ENCODE measurements around the gene FAM131B. TPM values are rescaled to one million over a fixed set of nuclear protein-coding genes. Genes with fewer than 3 reads are reported as not detected.

FAM131B gene
- total and polyA plus RNA-seq, 8 donors = 0.60 to 2.3 (median 1.6) TPM

DNA sequence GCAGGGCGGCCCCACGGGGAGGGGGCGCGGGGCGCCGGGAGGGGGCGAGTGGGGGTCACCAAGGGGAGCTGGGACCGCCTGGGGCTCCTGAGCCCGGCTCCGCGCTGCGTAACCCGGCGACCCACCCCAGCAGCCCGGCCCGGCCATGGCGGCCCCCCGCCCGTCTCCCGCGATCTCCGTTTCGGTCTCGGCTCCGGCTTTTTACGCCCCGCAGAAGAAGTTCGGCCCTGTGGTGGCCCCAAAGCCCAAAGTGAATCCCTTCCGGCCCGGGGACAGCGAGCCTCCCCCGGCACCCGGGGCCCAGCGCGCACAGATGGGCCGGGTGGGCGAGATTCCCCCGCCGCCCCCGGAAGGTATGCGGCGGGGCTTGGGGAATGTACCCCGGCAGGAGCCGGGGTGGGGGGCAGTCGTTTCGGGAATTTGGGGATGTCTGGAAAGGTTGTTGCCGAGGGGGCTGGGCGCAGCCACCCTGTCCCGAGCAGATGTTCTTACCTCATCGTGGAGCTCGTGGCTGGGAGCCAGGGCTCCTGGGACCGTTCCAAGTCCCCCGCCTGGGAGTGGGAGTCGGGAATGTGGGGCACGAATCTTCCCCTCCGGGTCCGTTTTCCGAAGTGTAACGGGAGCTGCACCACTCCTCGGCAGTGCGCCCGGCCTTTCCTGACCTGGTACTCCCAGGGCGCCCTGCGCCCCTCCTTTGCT, 19.1 kb upstream of the FAM131B start:
- peak; percentile 67 to 86 (median 80) for DNase-seq
- TF ChIP-seq, protein P1, sequence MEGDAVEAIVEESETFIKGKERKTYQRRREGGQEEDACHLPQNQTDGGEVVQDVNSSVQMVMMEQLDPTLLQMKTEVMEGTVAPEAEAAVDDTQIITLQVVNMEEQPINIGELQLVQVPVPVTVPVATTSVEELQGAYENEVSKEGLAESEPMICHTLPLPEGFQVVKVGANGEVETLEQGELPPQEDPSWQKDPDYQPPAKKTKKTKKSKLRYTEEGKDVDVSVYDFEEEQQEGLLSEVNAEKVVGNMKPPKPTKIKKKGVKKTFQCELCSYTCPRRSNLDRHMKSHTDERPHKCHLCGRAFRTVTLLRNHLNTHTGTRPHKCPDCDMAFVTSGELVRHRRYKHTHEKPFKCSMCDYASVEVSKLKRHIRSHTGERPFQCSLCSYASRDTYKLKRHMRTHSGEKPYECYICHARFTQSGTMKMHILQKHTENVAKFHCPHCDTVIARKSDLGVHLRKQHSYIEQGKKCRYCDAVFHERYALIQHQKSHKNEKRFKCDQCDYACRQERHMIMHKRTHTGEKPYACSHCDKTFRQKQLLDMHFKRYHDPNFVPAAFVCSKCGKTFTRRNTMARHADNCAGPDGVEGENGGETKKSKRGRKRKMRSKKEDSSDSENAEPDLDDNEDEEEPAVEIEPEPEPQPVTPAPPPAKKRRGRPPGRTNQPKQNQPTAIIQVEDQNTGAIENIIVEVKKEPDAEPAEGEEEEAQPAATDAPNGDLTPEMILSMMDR (IDR thresholded peaks at IDR 0.05) = no peak
- intact Hi-C loops (cut with DNase I) = no loop called here

DNA sequence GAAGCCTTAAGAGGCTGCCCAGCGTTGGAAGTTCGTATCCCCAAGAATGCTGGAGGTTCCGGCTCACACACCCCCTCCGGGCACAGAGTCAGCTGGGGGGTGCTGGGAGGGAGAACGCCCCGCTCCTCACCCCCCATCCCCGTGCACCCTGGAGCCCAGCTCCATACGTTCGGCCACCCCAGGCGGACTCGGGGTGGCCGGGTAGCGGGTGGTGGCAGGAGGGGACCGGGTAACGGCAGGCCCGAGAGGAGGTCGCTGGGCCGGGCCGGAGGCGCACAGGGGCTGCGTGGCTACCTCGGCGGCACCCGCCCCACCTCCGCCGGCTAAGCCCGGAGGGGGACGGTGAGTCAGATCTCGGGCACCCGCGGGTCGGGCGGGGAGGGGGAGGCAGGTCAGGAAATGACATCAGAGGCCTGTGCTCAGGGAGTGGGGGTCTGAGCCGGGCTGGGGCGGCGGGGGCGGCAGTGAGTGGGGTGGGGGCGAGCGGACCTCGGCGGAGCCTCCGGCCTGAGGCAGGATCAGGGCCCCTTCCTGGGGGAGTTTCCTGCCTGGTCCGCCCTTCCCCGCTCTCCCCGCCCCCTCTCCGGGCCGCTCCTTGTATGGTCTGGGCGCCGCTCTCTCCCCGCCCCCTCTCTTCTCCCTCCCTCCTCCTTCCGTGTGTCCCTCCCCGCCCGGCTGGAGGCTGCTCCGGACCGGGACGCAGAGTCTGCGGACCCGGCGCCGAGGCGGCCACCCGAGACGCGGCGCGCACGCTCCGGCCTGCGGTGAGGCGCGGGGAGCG, 18.3 kb upstream of the FAM131B start, which contains the start of gene ZYX:
Gene ZYX (plus strand): TSS at position 700 of the 781 bp plus-strand sequence. CDS start 227 bp downstream, outside the sequence.
- TF ChIP-seq, protein P1 (IDR thresholded peaks at IDR 0.05) = no peak
- Histone ChIP-seq H3K9me3 (no peaks in the 10 kb centered on the region), H3K27me3 (no peaks in the 10 kb centered on the region), H3K27ac (peak within 1 kb of the TSS; percentile 97 to 100), H3K4me1 (peaks cover 26 to 77% of the 10 kb centered on the region in 2 donors), H3K4me3 (peak within 1 kb of the TSS; percentile 92 to 98), H3K36me3 (peaks cover 0 to 17% of the 10 kb centered on the region in 2 donors)
- DNase-seq = peak; percentile 92 to 98 (median 96)
- peak; percentile 88 for ATAC-seq
- intact Hi-C loops (cut with DNase I) = no loop called here

More for the DNA sequence above, 19.1 kb upstream of the FAM131B start:
- peaks cover 26 to 77% of the 10 kb centered on the region in 2 donors for H3K4me1 ChIP-seq
- ATAC-seq = no peak
- peaks cover 0 to 20% of the 10 kb centered on the region in 2 donors for H3K36me3 ChIP-seq
- no peaks in the 10 kb centered on the region for H3K27me3 ChIP-seq
- no peaks in the 10 kb centered on the region for H3K9me3 ChIP-seq
- H3K4me3 ChIP-seq = peak overlapping the region; percentile 92 to 98
- peak overlapping the region; percentile 97 to 100 for H3K27ac ChIP-seq

DNA sequence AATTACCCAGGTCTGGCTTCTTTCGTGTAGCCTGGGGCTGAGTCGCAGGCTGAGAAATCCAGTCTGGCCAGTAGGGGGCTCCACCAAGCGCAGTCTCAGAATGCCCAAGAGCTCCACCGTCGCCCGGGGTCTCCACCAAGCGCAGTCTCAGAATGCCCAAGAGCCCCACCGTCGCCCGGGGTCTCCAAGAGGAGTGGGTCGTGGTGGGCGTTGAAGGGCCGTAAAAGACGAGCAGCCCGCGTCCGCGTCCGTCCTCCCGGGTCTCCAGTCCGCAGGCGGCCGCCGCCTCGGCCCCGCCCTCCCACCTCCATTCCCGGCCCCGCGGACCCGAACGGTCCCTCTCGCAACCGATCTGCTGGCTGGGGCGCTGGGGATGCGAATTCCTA, 17.7 kb upstream of the FAM131B start:
- H3K36me3 ChIP-seq = peaks cover 0 to 17% of the 10 kb centered on the region in 2 donors
- H3K27ac ChIP-seq = peak overlapping the region; percentile 97 to 100
- intact Hi-C loops (cut with DNase I) = no loop called here
- no peaks in the 10 kb centered on the region for H3K9me3 ChIP-seq
- no peaks in the 10 kb centered on the region for H3K27me3 ChIP-seq
- ATAC-seq (peak; percentile 78), DNase-seq (peak; percentile 91 to 93 (median 92))
- H3K4me1 ChIP-seq = peaks cover 26 to 77% of the 10 kb centered on the region in 2 donors
- TF ChIP-seq, protein P1 (IDR thresholded peaks at IDR 0.05) = peak; percentile 90 to 93
- H3K4me3 ChIP-seq = peak overlapping the region; percentile 92 to 98

DNA sequence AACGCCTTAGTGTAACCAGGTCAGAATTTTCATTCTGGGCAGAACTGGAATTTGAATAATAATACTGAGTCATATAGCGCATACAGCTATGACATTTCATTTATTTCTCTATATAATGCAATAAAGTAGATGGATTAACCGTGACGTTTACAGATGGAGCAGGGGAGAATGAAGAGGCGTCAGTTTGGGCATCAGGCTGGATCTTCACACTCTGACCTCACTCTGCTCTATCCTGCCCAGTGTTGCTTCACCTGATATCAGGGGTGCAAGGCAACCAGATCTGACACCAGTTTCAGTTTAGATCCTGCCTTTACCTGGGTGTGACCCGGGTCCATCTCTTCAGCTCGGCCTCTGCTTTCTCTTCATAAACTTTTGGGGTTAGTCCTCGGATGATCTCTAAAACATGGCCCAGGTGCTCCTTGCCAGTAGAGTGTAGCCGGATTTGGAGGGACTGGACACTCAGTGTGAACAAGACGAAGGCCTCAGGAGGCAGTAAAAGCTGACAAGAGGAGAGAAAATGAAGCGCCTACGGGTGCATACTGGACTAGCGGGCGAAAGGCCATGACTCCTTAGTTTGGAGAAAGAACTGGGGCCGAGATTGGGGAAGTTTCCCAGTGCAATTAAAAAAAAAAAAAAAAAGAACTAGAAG, 17.2 kb upstream of the FAM131B start:
- DNase-seq (no peak), ATAC-seq (no peak)
- H3K27me3 ChIP-seq = no peaks in the 10 kb centered on the region
- H3K27ac ChIP-seq = peak overlapping the region; percentile 97 to 100
- H3K9me3 ChIP-seq = no peaks in the 10 kb centered on the region
- intact Hi-C loops (cut with DNase I) = no loop called here
- TF ChIP-seq, protein P1 (IDR thresholded peaks at IDR 0.05) = no peak
- H3K4me3 ChIP-seq = peak overlapping the region; percentile 92 to 98
- peaks cover 26 to 77% of the 10 kb centered on the region in 2 donors for H3K4me1 ChIP-seq
- peaks cover 0 to 17% of the 10 kb centered on the region in 2 donors for H3K36me3 ChIP-seq

Measured in left lung (tissue), 10 donors.